ENCODE data around the gene FUT6. TPM values are rescaled to one million over a fixed set of nuclear protein-coding genes. Genes with fewer than 3 reads are reported as not detected.

FUT6 gene
- total RNA-seq, 2 experiments from 2014 or later, result not detected

DNA sequence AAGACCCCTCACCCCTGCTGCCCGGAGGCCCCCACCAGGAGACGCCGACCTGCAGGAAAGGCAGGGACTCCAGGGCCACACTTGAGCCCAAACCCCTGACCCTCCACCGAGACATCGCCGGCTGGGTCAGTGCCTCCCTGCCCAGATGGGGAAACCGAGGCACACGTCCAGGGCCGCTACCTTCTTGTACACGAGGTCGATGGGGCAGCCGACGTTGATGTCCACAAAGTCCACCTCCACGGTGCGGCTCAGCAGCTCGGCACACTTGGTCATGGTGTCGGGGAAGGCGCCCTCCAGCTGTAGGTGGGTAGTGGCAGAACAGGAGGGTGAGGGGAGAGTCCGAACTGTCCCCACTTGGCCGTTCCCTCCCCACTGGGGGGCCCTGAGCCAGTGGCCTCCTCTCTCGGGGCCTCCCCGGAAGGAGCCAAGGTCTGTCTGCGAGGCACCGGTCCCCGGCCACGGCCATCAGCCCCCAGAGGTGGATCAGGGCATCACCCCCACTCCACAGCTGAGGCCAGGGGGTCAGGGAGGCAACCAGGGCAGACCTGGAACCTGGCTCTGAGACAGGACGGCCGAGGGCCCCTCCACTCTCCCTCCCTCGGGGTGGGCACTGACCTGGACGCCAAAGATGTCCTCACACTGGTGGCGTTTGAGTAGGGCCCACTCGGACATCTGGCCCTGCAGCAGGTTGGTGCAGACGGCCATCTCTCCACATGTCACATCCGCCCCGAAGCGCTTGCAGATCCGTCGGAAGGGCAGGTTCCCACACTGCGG lies 51.9 kb downstream of the FUT6 start:
- Histone ChIP-seq H3K4me2 (ENCODE audit: low read length) (no peak overlapping the region), H4K20me1 (ENCODE audit: insufficient read depth, low read length) (no peaks in the 10 kb centered on the region), H2AFZ (ENCODE audit: low read length) (no peak overlapping the region), H3K27ac (ENCODE audit: low read depth, low read length, poor library complexity, severe bottlenecking) (no peak overlapping the region), H3K79me2 (ENCODE audit: insufficient read depth, low read depth, low read length) (peaks cover 7% of the 10 kb centered on the region; the same call in 1 of the 2 replicates), H3K9me2 (ENCODE audit: insufficient read depth, low read length) (no peaks in the 10 kb centered on the region), H3K36me3 (ENCODE audit: insufficient read depth, low read length) (peaks cover 77% of the 10 kb centered on the region), H3K9me3 (ENCODE audit: low read length) (no peaks in the 10 kb centered on the region), H3K4me3 (ENCODE audit: low read depth, low read length, poor library complexity, severe bottlenecking) (no peak overlapping the region), H3K4me1 (ENCODE audit: insufficient read depth, low read length, poor library complexity, severe bottlenecking) (peaks cover 9% of the 10 kb centered on the region)
- CTCF ChIA-PET (ENCODE audit: unreplicated experiment), result no interaction called here
- TF ChIP-seq EZH2phosphoT487 (IDR thresholded peaks at IDR 0.05; ENCODE audit: borderline replicate concordance, low read depth, low read length), result no peak
- TF ChIP-seq, protein P1, sequence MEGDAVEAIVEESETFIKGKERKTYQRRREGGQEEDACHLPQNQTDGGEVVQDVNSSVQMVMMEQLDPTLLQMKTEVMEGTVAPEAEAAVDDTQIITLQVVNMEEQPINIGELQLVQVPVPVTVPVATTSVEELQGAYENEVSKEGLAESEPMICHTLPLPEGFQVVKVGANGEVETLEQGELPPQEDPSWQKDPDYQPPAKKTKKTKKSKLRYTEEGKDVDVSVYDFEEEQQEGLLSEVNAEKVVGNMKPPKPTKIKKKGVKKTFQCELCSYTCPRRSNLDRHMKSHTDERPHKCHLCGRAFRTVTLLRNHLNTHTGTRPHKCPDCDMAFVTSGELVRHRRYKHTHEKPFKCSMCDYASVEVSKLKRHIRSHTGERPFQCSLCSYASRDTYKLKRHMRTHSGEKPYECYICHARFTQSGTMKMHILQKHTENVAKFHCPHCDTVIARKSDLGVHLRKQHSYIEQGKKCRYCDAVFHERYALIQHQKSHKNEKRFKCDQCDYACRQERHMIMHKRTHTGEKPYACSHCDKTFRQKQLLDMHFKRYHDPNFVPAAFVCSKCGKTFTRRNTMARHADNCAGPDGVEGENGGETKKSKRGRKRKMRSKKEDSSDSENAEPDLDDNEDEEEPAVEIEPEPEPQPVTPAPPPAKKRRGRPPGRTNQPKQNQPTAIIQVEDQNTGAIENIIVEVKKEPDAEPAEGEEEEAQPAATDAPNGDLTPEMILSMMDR (conservative IDR thresholded peaks at IDR 0.05; ENCODE audit: low read length), result no peak
- POLR2A ChIA-PET, result interaction anchor here (0.6 kb wide), 1 partner anchor 116 kb away, joined by 3 read pairs; the partner anchor contains the start of gene NDUFA11
- no TSS peak for BruUV-seq (replicated peaks)
- intact Hi-C loops (cut with micrococcal nuclease; ENCODE audit: unreplicated experiment), result no loop called here
- DNase-seq (ENCODE audit: low spot score), result no peak

DNA sequence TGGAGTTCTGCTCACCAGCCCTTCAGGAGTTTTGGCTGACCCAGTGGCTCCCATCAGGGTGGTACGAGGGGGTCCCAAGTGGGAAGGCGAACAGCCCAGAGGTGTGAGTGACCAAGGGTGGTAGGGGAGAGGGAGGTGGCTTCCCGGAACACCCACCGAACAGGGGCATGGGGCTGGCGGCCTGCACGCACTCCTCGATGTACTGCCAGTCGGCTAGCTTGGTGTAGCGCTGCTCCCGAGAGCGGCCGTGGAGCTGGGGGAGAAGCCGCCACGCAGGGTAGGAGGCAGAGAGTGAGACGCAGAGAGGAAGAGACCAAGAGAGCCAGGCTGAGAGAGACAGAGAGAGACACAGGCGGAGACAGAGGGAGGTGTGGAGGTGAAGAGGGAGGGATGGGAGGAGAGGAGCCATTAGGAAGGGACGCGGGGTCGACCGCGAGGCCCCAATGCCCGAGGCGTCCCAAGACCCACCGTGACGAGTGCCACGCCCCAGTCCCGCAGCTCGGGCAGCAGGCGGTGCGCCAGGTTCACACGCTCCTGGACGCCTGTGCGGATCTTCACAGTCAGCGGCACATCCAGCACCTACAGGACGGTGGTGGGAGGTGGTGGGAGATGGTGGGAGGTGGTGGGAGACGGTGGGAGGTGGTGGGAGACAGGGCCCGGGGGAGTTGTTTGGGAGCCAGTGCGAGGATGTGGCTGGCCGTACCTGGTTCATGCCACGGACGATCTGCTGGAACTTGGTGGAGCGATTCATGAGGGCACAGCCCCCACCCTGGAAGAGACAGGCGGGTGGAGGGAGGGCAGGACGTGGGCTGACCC lies 52.7 kb downstream of the FUT6 start:
- no TSS peak for BruUV-seq (replicated peaks)
- CTCF ChIA-PET (ENCODE audit: unreplicated experiment), result no interaction called here

More for the DNA sequence above, 52.7 kb downstream of the FUT6 start:
- H3K4me2 ChIP-seq (ENCODE audit: low read length), result no peak overlapping the region
- TF ChIP-seq, protein P1 (conservative IDR thresholded peaks at IDR 0.05; ENCODE audit: low read length), result no peak
- TF ChIP-seq EZH2phosphoT487 (IDR thresholded peaks at IDR 0.05; ENCODE audit: borderline replicate concordance, low read depth, low read length), result no peak
- H3K9me3 ChIP-seq (ENCODE audit: low read length), result no peaks in the 10 kb centered on the region
- no peaks in the 10 kb centered on the region for H4K20me1 ChIP-seq (ENCODE audit: insufficient read depth, low read length)
- H3K9me2 ChIP-seq (ENCODE audit: insufficient read depth, low read length), result no peaks in the 10 kb centered on the region
- no peak overlapping the region for H3K4me3 ChIP-seq (ENCODE audit: low read depth, low read length, poor library complexity, severe bottlenecking)
- H3K4me1 ChIP-seq (ENCODE audit: insufficient read depth, low read length, poor library complexity, severe bottlenecking), result peaks cover 9% of the 10 kb centered on the region
- DNase-seq (ENCODE audit: low spot score), result no peak
- peaks cover 85% of the 10 kb centered on the region for H3K36me3 ChIP-seq (ENCODE audit: insufficient read depth, low read length)
- intact Hi-C loops (cut with micrococcal nuclease; ENCODE audit: unreplicated experiment), result no loop called here
- peaks cover 7% of the 10 kb centered on the region; the same call in 1 of the 2 replicates for H3K79me2 ChIP-seq (ENCODE audit: insufficient read depth, low read depth, low read length)
- POLR2A ChIA-PET, result no interaction called here
- no peak overlapping the region for H2AFZ ChIP-seq (ENCODE audit: low read length)
- no peak overlapping the region for H3K27ac ChIP-seq (ENCODE audit: low read depth, low read length, poor library complexity, severe bottlenecking)
